KMS-11 (cell line): ENCODE measurements around the gene MADD.
"Not testable (repeated sequence)": the region's sequence is repeated elsewhere in the genome, so short reads cannot be mapped to it uniquely, and the experiment has no call there.

ENCODE experiments used
- H2AFZ ChIP-seq: fragments of 200-600 bp; sonication (generic); 2 replicates; pipeline ENCODE4 v1.6.1; 2016; ENCODE audit warnings: antibody characterized with exemption, mixed run types, low read depth
- H3K27ac ChIP-seq: fragments of 200-600 bp; sonication (generic); 2 replicates; pipeline ENCODE4 v1.6.1; 2016; ENCODE audit warnings: mild to moderate bottlenecking, mixed run types
- H3K27me3 ChIP-seq: fragments of 200-600 bp; sonication (generic); 2 replicates; pipeline ENCODE4 v1.6.1; 2017; ENCODE audit warnings: mild to moderate bottlenecking, low read depth, mixed run types, moderate library complexity; ENCODE audit not compliant: insufficient read depth
- H3K36me3 ChIP-seq: fragments of 200-600 bp; sonication (generic); 2 replicates; pipeline ENCODE4 v1.6.1; 2017; ENCODE audit warnings: mild to moderate bottlenecking, mixed run types; ENCODE audit not compliant: insufficient read depth
- H3K4me1 ChIP-seq: fragments of 200-600 bp; sonication (generic); 2 replicates; pipeline ENCODE4 v1.6.1; 2016; ENCODE audit warnings: mild to moderate bottlenecking, low read depth, mixed run types; ENCODE audit not compliant: poor library complexity, severe bottlenecking
- H3K4me2 ChIP-seq: fragments of 200-600 bp; sonication (generic); 2 replicates; pipeline ENCODE4 v1.7.0; 2016; ENCODE audit warnings: mild to moderate bottlenecking, mixed run types
- H3K4me3 ChIP-seq: fragments of 200-600 bp; sonication (generic); IDR thresholded peaks from 2 replicates; pipeline ENCODE4 v1.6.1; 2017; ENCODE audit warnings: low read depth, low read length, mixed read lengths; ENCODE audit not compliant: insufficient read depth
- H3K79me2 ChIP-seq: fragments of 200-600 bp; sonication (generic); 2 replicates; pipeline ENCODE4 v1.6.1; 2016; ENCODE audit warnings: low read depth, mixed run types; ENCODE audit not compliant: insufficient read depth
- H3K9ac ChIP-seq: fragments of 200-600 bp; sonication (generic); 2 replicates; pipeline ENCODE4 v1.6.1; 2016; ENCODE audit warnings: mild to moderate bottlenecking, mixed run types
- H4K20me1 ChIP-seq: fragments of 200-600 bp; sonication (generic); 2 replicates; pipeline ENCODE4 v1.6.1; 2016; ENCODE audit warnings: mild to moderate bottlenecking, mixed run types; ENCODE audit not compliant: insufficient read depth
- TF ChIP-seq, protein P1 (sequence below): fragments of 200-600 bp; sonication (generic); conservative IDR thresholded peaks from 2 replicates; pipeline ENCODE4 v1.6.1; 2017; ENCODE audit warnings: low read depth, mild to moderate bottlenecking, antibody characterized with exemption, low read length, moderate library complexity, mixed read lengths

The MADD gene

DNA sequence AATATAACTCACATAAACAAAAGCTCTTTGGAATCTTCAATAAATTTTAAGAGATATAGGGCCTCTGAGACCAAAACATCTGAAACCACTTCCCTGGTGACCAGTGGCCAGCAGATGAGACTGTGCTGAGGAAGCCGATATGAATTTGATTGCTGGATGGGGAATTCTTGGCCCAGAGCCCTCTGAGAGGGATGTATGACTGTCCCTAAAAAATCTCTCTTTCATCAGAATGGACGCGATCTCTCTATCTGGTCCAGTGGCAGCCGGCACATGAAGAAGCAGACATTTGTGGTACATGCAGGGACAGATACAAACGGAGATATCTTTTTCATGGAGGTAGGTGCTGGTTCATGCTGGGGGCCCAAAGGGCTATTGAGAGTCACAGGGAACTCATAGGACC lies 45.1 kb downstream of the MADD start:
- Histone ChIP-seq H3K4me1 (no peaks in the 10 kb centered on the region), H3K9ac (no peak overlapping the region), H3K27me3 (no peaks in the 10 kb centered on the region), H3K4me2 (no peak overlapping the region), H3K79me2 (no peaks in the 10 kb centered on the region), H3K27ac (no peak overlapping the region), H3K4me3 (no peak overlapping the region), H4K20me1 (no peaks in the 10 kb centered on the region), H2AFZ (no peak overlapping the region), H3K36me3 (no peaks in the 10 kb centered on the region)
- TF ChIP-seq, protein P1, sequence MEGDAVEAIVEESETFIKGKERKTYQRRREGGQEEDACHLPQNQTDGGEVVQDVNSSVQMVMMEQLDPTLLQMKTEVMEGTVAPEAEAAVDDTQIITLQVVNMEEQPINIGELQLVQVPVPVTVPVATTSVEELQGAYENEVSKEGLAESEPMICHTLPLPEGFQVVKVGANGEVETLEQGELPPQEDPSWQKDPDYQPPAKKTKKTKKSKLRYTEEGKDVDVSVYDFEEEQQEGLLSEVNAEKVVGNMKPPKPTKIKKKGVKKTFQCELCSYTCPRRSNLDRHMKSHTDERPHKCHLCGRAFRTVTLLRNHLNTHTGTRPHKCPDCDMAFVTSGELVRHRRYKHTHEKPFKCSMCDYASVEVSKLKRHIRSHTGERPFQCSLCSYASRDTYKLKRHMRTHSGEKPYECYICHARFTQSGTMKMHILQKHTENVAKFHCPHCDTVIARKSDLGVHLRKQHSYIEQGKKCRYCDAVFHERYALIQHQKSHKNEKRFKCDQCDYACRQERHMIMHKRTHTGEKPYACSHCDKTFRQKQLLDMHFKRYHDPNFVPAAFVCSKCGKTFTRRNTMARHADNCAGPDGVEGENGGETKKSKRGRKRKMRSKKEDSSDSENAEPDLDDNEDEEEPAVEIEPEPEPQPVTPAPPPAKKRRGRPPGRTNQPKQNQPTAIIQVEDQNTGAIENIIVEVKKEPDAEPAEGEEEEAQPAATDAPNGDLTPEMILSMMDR, result no peak

DNA sequence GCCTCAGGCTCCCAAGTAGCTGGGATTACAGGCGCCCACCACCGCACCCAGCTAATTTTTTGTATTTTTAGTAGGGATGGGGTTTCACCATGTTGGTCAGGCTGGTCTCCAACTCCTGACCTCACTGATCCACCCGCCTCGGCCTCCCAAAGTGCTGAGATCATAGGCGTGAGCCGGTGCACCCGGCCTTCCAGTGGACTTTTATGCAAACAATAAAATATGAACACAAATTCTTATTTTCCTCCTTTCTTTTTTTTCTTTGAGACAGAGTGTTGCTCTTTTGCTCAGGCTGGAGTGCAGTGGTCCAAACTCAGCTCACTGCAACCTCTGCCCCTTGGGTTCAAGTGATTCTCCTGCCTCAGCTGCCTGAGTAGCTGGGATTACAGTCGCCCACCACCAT lies 46.6 kb downstream of the MADD start:
- H4K20me1 ChIP-seq, H3K36me3 ChIP-seq, H3K27ac ChIP-seq, H3K27me3 ChIP-seq, H3K79me2 ChIP-seq, H3K4me1 ChIP-seq, H2AFZ ChIP-seq, H3K9ac ChIP-seq, H3K4me3 ChIP-seq, H3K4me2 ChIP-seq: not testable (repeated sequence)

DNA sequence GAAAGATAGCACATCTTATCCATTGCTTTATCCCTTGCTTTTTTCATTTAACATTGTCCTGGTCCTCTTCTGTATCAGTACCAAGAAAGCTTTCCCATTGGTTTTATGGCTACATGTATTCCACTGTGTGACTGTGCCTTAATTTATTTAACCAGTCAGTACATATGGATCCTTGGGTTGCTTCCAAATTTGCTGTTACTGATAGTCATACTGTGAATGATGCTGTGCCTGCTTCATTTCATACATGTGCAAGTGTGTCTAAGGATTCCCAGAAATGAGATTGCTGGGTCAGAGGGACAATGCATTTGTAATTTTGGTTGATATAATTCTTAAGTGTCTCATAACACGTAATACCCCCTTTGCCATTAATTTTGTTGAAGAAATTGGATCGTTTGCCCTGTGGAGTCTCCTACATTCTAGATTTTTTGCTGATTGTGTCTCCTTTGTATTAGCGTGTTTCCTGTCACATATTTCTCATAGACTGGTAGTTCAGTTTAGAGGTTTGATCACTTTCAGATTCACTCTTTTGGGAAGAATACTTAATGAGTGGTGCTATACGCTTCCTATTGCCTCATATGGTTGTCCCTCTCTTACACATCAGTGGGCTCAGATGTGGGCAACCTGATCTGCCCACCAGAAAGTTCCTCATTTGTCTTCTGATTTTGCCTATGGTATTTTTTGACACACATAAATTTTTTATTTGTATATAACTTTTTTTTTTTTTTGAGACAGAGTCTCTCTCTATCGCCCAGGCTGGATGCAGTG lies 47.3 kb downstream of the MADD start:
- H3K4me3 ChIP-seq, result no peak overlapping the region
- H3K9ac ChIP-seq, result no peak overlapping the region
- no peak overlapping the region for H3K27ac ChIP-seq
- no peak overlapping the region for H2AFZ ChIP-seq
- H3K79me2 ChIP-seq, result no peaks in the 10 kb centered on the region
- TF ChIP-seq, protein P1, result no peak
- H3K36me3 ChIP-seq, result no peaks in the 10 kb centered on the region
- no peaks in the 10 kb centered on the region for H4K20me1 ChIP-seq
- H3K4me2 ChIP-seq, result no peak overlapping the region
- no peaks in the 10 kb centered on the region for H3K27me3 ChIP-seq
- no peaks in the 10 kb centered on the region for H3K4me1 ChIP-seq

DNA sequence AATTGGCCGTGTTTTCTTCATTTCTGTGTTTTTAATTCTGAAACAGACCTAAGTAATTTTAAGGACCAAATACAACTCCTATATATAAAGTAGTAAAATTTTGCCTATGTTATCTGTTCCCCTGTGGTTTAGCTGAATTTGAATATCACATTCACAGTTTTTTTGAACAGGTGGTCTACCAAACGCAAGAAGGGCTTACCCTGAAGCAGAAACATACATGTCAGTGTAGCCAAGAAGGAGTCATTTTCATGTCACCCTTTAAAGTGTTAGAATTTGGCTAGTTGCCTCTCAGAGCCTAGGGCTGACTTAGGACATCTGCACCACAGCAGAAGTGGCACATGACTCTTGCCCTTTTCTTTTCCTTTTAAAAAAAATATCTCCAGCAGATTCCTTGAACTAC lies 48.2 kb downstream of the MADD start:
- H3K36me3 ChIP-seq, result no peaks in the 10 kb centered on the region
- TF ChIP-seq, protein P1, result no peak
- H3K27ac ChIP-seq, result no peak overlapping the region

DNA sequence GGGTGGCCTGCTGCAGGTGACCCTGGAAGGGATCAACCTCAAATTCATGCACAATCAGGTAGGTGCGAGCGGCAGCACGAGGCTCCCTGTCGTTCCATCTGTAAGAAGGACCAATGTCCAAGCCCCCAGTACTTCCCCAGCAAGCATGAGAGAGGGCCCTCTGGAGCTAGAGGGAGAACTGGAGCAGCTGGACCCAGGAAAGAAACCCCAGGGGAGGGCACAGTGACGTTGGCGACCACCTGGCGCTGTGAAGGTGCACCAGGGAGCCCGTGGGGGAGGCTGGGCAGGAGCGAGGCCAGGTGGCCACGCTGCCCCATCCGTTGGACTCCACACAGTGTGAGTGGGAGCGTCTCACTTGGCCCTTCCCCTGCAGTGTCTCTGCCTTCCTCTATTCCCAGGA lies 54.6 kb downstream of the MADD start:
- TF ChIP-seq, protein P1, result no peak
- Histone ChIP-seq H3K27ac (no peak overlapping the region), H3K4me2 (no peak overlapping the region), H3K79me2 (no peaks in the 10 kb centered on the region), H4K20me1 (no peaks in the 10 kb centered on the region), H2AFZ (no peak overlapping the region), H3K9ac (no peak overlapping the region), H3K4me1 (peaks cover 19% of the 10 kb centered on the region), H3K4me3 (no peak overlapping the region), H3K36me3 (no peaks in the 10 kb centered on the region), H3K27me3 (no peaks in the 10 kb centered on the region)

More for the DNA sequence above, 48.2 kb downstream of the MADD start:
- no peak overlapping the region for H3K4me2 ChIP-seq
- H3K4me1 ChIP-seq, result no peaks in the 10 kb centered on the region
- no peak overlapping the region for H3K4me3 ChIP-seq
- no peak overlapping the region for H3K9ac ChIP-seq
- no peaks in the 10 kb centered on the region for H3K79me2 ChIP-seq
- no peak overlapping the region for H2AFZ ChIP-seq
- no peaks in the 10 kb centered on the region for H3K27me3 ChIP-seq
- no peaks in the 10 kb centered on the region for H4K20me1 ChIP-seq
